ENCODE measurements around the gene ARHGEF33.

DNA sequence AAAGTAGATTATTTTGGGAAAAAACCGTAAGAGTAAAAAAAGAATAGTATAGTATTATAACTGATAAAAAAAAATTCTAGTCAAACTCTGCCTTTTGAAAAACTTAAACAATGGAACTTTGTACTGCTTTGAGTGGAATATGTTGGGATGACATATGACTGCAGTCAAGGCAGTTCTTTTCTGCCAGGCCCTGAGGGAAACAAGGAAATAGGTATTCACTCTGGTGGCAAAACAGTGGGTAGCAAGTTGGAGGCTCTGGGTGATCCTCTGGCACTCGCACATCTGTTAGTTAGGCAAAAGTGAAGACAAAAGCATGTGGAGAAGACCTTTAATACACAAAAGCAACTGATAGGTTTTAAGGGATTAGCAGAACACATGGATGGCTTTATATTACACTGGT, 102.2 kb downstream of the ARHGEF33 start:
- TF ChIP-seq, protein P1, sequence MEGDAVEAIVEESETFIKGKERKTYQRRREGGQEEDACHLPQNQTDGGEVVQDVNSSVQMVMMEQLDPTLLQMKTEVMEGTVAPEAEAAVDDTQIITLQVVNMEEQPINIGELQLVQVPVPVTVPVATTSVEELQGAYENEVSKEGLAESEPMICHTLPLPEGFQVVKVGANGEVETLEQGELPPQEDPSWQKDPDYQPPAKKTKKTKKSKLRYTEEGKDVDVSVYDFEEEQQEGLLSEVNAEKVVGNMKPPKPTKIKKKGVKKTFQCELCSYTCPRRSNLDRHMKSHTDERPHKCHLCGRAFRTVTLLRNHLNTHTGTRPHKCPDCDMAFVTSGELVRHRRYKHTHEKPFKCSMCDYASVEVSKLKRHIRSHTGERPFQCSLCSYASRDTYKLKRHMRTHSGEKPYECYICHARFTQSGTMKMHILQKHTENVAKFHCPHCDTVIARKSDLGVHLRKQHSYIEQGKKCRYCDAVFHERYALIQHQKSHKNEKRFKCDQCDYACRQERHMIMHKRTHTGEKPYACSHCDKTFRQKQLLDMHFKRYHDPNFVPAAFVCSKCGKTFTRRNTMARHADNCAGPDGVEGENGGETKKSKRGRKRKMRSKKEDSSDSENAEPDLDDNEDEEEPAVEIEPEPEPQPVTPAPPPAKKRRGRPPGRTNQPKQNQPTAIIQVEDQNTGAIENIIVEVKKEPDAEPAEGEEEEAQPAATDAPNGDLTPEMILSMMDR (IDR thresholded peaks at IDR 0.05 in 8 of 11, conservative IDR thresholded peaks at IDR 0.05 in 3 of 11) = no peak
- no peak for TF ChIP-seq POLR2A (IDR thresholded peaks at IDR 0.05)

Data from spleen (tissue), 7 donors.